Measurements from ENCODE around the gene LMO7.

LMO7 gene

GRCh38 chr13:75635828-75636435 is at the start of gene LMO7:
TSS of gene LMO7 (plus strand) at chr13:75636330. CDS start at chr13:75636658, 328 bp downstream.
- DNase-seq = peak; percentile 72

GRCh38 chr13:75587679-75588078 is 48.5 kb upstream of the LMO7 start:
- no peak for DNase-seq

DNA sequence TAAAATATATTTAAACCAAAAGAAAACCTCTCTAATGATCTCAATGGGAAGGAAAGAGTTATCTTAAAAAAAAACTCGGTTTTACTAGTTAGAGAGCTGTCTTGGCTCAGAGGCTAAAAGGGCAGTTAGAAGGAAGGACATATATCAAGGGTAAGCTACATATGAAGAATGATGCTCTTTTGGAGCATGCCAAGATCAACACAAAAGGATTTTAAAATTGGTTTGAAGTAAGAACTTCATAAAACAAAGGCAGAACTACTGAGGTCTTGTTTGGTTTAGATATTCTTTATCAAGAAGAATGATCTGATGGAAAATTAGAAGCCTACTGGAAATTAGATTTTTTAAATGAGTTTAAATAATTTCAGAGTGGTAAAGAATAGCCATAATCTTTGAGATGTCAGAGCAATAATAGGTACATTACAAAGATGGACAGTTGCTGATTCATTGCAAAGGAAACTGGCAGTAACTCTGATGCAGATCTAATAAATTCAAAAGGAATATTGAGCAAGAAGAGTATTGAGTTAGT is 39.4 kb upstream of the LMO7 start:
- DNase-seq = no peak

- no peak for DNase-seq
Measured at GRCh38 chr13:75600371-75600770, 35.8 kb upstream of the LMO7 start.

- no peak for DNase-seq
Measured at GRCh38 chr13:75603038-75603437, 33.1 kb upstream of the LMO7 start.

DNA sequence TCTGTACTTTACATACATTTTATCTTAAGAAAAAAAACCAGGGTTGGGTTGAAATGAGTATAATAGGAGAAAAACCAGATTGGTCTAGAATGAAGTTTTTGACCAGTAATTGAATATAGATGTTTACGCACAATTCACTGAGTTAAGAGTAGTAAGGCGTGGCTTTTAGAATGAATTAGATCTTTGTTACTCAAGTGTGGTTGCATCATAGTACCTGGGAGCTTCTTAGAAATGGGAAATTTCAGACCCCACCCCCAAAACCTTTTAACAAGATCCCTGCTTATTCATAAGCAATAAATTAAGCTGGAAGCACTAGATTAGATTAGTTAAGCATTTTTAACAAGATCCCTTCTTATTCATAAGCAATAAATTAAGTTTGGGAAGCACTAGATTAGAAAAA is 28.7 kb upstream of the LMO7 start:
- no peak for DNase-seq

- no peak for DNase-seq
Measured at GRCh38 chr13:75610466-75610865, 25.7 kb upstream of the LMO7 start.

- no peak for DNase-seq
Measured at GRCh38 chr13:75612354-75612753, 23.8 kb upstream of the LMO7 start.

- DNase-seq = no peak
Measured at GRCh38 chr13:75617230-75617629, 18.9 kb upstream of the LMO7 start.

DNA sequence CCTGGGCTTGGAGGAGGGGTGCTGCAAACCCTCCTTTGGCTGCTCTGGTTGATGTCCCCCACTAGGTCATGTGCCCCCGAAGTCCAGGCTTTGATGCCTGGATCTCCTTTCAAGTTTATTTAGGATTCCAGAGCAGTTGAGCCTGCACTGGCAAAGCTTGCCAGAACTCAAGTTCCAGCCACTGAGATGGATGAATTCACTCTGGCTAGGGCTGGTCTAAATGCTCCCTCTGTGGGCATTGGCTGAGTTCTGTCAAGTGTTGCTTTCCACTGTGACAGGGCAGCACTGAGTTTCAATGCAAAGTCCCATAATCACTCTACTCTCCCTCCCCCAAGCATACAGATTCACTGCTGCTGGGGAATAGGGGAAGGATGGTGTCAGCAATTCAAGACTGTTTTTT is 17.8 kb upstream of the LMO7 start:
- DNase-seq = no peak

- DNase-seq = no peak
Measured at GRCh38 chr13:75620020-75620419, 16.1 kb upstream of the LMO7 start.

GRCh38 chr13:75621147-75621546 is 15.0 kb upstream of the LMO7 start:
- no peak for DNase-seq

DNA sequence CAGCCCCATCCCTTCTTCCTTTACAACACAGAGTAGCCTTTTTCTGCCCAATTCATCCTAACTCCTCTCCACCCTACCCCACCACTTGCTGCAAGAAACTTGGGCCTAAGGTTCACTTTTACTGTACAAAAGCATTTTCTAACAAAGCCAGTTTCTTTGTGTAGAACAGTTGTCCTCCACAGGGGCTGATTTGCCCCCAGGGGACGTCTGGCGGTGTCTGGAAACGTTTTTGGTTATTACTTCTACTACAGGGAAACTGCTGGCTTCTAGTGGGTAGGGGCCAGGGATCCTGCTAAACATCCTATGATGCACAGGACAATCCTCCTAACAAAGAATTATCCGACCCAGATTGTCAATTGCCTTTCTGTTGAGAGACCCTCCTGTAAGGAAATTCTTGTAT is 7.3 kb upstream of the LMO7 start:
- DNase-seq = no peak

DNA sequence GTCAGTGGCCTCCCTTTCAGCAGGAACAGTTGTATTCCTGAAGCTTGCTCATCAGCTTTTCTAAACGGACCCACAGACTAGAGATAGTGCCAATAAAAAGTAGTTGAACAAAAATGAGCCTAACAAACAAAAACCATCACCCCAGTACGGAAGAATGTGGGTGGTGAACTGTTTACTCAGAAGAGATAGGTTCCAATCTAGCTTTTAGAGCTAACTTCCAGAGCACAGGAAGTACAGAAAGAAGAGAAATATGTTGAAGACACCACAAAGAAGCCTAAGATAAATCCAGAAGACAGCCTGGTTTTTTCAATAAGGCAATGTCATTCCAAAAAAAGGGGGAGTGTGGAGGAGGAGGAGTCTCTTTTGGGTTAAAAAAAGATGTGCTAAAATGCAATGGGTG is 2.8 kb upstream of the LMO7 start:
- DNase-seq = no peak

GRCh38 chr13:75635101-75635827 is 866 bp upstream of the LMO7 start:
- DNase-seq = peak; percentile 62

- peak; percentile 76 for DNase-seq
Measured at GRCh38 chr13:75636436-75637180, 478 bp downstream of the LMO7 start.

- no peak for DNase-seq
Measured at GRCh38 chr13:75637181-75637750, 1.1 kb downstream of the LMO7 start.

DNA sequence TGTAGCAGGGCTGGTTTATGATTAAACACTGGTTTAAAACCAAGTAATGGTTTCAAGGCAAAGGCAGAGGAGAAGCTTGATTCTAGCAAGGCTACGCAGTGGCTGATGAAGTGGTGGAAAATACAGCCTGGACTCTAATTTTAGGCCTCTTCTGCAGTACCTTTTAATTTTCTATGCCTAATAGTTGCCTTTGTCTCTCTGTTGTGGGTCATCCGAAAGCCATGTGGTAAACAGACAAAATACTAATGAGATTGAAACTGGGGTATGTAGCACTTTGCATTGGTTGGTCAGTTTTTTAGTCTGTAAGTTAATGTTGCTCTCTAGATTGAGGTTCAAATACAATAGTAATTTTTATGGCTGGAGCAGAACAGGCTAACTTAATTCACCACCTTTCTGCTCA is 3.3 kb downstream of the LMO7 start:
- no peak for DNase-seq

- DNase-seq = no peak
Measured at GRCh38 chr13:75641026-75641425, 4.9 kb downstream of the LMO7 start.

- DNase-seq = no peak
Measured at GRCh38 chr13:75643182-75643581, 7.1 kb downstream of the LMO7 start.

- no peak for DNase-seq
Measured at GRCh38 chr13:75643693-75644092, 7.6 kb downstream of the LMO7 start.

GRCh38 chr13:75645141-75645540 is 9.0 kb downstream of the LMO7 start:
- DNase-seq = no peak

- DNase-seq = no peak
Measured at GRCh38 chr13:75647126-75647784, 11.1 kb downstream of the LMO7 start.
